Stimulated activated CD8-positive, alpha-beta memory T cell treated with anti-CD3 and anti-CD28 coated beads, Interleukin-15, amount 100 ng/mL, for 24 hours (primary cell): ENCODE results near the gene TSPAN13.
"Not testable (repeated sequence)": the region's sequence is repeated elsewhere in the genome, so short reads cannot be mapped to it uniquely, and the experiment has no call there.

Source experiments
- DNase-seq: peaks from one replicate; pipeline ENCODE4 v3.0.0-alpha.2; 2020; ENCODE audit warnings: low read depth

TSPAN13 gene

DNA sequence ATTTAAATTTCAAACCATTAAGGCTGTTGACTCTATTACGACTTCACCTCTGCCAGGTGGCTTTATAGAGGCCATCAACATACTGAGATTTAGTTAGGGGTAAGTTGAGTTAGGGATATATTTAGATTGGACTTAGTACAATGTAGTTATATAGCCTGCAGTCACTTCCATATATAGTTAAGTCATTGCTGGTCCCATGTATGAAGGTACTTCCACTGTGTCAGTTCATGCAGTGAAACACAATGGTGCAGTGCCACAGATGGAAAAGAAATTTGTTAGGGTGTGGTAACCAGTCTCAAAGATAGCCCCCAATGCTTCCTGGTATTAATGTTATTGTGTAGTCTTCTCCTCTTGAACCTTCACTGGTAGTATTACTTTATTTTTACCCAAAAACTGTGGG lies 12.6 kb upstream of the TSPAN13 start:
- DNase-seq: no peak

DNA sequence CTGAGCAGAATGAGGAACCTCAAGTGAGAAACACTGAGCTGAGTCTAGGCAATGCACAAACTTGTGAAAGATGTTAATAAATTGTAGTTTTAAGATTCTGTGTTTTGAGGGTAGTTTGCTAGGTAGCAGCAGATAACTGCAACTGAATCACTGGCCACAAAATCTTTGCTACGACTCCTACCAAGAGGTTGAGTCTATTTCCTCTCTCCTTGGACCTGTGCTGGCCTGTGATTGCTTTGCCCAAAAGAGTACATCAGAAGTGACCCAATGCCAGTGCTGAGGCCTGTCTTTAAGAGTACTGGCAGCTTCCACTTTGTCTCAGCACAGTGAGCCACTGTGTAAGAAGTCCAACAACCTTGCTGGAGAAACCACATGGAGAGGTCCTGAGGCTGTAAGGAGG lies 11.9 kb upstream of the TSPAN13 start:
- DNase-seq: no peak

DNA sequence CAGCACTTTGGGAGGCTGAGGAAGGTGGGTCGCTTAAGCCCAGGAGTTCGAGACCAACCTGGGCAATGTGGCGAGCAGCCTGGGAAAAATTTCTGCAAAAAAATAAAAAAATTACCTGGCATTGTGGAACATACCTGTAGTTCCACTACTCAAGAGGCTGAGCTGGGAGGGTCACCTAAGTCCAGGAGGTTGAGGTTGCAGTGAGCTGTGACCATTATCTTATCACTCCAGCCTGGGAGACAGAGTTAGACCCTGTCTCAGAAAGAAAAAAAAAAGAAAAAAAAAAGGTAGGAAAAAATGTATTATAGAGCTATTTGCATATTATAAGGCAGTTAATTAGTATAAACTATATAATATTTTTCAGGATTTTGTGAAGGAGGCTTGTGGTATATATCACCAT lies 11.0 kb upstream of the TSPAN13 start:
- DNase-seq: no peak

DNA sequence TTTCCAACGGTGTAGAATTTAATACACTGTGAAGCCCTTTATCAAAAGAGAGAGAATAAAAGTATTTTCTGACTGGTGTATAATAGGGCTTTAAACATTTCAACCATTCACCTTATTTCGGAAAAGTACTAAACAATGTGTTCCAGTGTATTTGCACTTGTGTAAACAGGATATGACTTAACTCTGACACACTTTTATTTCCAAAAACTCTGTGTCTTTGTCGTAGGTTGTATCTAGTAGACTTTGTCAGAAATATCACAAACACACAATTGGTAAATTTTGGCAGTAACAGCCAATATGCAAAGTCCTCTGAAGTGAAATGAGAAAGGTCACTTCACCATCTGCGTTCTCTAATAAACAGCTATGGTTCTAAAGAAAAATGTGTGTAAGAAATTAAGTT lies 10.3 kb upstream of the TSPAN13 start:
- no peak for DNase-seq

DNA sequence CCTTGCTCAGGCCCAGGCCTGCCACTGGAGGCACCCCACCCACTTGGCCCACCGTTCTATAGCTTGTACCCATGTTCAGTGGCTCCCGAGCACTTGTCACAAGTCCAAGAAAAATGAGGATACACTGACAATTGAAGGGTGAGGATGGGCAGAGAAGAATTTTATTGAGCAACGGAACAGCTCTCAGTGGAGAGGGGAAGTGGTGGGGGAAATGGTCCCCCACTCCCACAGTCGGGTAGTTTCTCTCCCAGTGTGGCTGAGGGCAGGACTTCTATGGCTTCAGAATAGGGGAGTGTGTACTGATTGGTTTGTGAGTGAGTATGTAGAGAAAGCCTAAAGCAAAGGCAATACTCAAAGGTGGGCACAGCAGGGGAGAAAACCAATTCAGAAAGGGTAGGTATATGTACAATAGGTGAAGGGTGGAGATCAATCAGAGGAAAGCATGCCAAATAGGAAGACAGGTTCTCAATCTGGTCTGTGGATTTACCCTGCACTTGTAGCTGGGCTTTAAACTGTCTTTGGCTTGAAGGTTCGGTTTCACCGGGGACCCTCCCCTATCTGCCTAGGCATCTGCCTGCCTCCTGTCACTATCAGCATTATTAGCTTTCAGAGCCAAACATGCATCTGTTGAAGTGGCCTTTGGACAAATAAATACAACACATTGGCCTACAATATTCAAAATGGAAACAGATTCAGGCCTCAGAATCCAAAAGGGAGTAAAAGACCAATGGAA lies 8.9 kb upstream of the TSPAN13 start:
- DNase-seq: no peak

DNA sequence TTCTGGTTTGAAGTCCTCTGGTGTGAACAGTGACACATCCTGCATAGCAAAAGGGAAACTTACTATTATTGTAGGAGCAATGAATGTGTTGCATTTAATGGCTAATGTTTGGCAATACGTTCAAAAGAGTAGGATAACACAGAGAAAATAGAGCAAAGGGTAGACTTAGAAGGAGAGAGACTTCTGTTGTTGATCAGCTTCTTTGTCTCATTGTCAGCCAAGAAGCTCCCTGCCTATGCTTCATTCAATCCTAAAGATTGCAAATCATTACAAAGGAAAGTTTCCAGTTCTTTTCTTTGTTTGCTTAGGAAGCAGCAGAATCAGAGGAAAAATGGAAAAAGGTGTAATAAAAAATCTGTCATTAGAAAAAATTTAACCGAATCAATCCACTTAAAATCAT lies 7.9 kb upstream of the TSPAN13 start:
- no peak for DNase-seq

DNA sequence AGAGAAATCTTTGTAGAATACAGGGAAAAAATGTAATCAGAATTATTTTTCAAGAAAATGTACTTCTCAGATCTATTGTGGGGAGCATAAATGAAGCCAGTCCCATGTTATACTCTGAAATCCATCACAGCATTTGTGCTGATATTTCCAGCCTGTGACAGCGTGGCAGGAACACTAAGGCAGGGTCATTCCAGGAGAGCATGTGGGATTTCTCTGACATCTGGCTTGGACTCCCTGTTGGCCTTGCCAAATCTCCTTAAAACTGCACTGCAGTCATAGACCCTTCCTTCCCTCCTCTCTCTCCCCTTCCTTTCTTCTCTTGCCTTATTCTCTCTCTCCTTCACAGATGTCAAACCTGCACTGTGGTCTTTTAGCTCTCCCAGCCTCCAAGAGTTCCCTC lies 6.5 kb upstream of the TSPAN13 start:
- no peak for DNase-seq

DNA sequence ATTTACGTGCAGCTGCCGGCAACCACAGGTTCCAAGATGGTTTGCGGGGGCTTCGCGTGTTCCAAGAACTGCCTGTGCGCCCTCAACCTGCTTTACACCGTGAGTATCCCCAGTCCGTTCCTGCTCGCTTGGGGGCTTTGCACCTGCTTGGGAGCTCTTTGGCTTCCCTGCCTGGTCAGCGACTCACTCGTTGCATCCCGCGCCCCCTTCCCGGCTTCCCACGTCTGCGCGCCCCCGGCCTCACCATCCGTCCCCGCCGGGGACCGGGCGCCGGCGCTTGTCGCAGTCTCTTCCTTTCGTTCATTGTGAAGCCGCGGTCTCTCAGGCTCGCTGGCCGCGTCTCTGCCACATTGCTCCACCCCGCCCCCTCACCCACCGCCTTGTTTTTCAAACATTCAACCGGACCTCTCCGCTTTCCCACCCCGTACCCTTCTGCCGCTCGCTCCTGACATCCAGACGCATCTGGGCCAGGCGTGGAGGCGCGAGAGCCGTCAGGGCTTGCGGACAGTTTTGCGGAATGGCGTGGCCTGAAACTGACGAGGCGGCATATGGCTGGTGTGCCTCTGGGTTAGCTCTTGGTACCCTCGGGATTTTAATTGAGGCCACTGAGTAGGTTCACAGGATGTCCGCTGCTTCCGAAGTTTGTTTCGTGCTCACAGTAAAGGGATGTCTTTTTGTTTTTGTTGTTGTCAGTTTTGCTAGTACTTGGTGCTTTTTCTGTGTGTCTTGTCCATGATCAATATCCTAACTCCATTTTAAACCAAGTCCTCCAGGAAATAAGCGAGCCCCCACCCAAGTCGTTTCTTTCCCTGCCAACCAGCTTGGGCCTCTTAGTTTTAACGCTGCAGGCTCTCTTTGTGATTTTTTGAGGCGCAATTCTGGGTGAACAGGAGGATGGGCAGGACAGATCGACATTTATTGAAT lies 639 bp downstream of the TSPAN13 start:
- DNase-seq: no peak

DNA sequence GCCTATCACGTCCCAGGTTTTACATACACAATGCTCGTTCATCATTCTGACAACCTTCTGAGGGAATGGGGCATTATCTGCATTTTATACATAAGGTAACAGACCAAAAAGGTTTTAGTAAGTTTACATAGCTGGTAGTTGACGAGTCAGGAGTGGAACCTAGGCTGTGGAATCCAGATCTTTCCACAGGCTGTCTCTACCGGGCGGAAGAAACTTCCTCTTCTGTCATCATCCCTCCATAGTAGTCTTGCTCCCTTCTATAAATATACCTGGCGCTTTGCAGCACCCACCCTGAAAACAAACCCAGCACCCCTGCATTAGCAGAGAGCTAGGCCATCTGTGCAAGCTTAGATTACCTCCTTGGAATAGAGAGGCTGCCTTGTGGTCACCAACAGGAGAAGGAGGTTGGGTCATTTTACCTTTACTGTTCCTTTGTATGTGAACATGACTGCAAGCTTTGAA lies 1.3 kb downstream of the TSPAN13 start:
- no peak for DNase-seq

DNA sequence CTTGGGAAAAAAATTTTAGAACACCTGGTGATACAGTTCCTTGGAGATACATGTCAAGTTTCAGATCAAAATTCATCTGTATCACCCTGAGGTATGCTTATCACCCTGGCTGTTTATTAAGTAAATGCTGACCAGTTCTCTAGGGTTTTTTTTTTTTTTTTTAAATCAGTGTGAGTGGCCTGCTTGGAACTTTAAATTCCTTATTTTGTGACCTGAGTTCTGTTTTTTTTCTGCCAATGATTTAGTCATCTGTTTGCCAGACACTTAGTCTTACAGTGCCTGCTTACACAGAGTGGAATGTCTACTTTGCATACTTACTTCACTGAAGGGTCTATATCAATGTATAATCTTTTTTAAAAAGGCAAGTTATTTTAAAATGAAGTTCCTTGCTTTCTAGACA lies 1.8 kb downstream of the TSPAN13 start:
- DNase-seq: no peak

DNA sequence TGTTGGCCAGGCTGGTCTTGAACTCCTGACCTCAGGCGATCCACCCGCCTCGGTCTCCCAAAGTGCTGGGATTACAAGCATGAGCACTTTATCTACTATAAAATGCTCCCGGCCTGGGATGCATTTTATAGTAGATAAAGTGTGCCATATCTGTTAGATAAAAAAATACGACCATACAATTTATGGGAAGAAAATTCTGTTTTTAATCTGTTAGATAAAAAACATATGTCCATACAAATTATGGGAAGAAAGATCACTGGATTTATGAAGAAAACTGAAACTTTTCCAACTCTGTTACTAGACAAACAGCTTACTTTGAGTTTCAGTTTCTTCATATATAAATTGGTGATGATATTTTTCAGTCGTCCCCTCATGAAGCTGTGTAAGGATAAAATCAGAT lies 4.5 kb downstream of the TSPAN13 start:
- DNase-seq: no peak

DNA sequence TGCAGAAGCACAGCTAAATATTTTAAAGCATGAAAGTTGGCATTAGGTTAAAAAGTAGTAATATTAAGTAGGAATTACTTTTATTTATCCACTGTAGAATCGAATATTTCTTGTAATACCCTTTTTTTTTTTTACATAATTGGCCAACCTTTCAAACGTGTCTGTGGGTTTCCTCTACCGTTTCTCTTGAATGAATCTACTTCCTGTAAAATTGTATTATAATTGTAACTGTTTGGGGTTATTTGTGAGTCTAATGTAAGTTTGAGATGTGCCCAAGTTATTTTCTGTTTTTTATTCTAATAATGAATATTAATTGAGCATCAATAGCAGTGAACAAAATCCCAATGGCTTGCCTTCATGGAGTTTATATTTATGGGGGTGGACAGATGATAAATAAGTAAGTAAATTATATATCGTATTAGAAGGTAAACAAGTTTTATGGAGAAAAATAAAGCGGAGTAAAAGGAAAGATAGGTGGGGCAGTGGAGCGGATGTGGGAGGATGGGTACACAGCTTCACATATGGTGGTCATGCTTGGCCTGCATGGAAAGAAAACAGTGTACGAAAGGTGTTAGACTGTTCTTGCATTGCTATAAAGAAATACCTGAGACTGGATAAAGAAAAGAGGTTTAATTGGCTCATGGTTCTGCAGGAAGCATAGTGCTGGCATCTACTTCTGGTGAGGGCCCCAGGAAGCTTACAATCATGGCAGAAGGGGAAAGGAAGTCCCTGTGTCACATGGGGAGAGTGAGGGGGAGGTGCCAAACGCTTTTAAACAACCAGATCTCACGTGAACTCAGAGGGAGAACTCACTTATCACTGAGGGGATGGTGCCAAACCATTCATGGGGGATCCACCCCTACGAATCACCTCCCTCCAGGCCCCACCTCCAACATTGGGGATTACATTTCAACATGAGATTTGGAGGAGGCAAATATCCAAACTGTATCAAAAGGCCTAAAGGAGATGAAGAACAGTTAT lies 5.4 kb downstream of the TSPAN13 start:
- DNase-seq: no peak

DNA sequence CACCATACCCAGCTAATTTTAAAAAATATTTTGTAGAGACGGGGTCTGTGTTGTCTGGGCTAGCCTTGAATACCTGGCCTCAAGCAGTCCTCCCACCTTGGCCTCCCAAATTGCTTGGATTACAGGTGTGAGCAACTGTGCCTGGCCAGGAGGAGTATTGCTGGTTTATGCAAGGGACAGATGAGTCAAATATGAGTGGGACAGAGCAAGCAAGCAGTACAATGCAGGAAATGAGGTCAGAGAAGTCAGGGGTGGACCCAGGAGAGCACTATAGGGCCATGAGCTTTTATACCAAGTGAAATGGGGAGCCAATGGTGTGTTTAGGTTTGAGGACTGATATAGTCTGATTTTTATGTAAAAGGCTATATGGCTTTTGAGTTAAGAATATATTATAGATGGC lies 6.3 kb downstream of the TSPAN13 start:
- no peak for DNase-seq

DNA sequence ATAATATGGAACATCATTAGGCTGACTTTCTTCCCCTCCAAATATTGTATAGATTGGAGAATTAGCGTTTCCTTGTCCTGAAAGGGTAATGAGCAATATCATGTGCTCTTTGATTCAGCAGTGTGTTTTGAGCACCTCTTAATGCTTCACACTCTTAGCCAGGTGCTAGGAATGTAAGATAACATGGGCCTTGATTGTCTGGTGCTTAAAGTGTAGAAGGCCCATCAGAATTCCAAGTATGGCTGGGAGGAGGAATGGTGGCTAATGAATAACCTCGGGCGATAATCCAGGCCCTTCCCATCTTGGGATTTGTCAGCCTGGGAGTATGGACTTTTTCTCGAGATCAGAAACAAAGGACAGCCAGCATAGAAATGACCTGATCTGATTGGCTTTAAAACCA lies 8.6 kb downstream of the TSPAN13 start:
- DNase-seq: no peak

DNA sequence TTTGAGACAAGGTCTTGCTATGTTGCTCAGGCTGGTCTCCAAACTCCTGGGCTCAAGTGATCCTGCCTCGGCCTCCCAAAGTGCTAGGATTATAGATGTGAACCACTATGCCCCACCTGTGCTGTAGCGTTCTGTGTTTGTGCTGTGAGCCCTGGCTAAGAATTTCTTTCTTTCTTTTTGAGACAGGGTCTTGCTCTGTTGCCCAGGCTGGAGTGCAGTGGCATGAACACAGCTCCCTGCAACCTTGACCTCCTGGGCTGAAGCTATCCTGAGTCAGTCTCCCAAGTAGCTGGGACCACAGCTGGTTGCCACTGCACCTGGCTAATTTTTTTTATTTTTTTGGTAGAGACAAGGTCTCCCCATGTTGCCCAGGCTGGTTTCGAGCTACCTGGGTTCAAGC lies 11.4 kb downstream of the TSPAN13 start:
- no peak for DNase-seq

DNA sequence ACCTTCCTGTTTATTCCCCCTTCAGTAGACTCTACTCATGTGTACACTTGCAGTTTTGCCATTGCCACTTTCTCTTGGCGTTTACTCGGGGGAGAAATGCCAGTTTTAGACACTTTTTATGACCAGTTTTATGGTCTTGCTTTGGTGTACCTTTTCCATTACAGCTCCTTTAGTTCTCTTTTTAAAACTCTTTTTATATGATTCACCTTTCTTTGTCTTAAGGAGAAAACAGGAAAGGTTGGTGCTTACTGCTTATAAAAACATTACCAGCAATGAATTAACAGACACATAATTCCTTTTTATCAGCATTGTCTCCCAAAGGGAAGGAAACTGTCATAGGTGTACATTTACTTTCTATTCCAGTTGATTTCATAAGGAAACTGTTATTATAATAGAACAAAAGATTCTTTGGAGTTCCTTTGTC lies 11.9 kb downstream of the TSPAN13 start:
- no peak for DNase-seq

DNA sequence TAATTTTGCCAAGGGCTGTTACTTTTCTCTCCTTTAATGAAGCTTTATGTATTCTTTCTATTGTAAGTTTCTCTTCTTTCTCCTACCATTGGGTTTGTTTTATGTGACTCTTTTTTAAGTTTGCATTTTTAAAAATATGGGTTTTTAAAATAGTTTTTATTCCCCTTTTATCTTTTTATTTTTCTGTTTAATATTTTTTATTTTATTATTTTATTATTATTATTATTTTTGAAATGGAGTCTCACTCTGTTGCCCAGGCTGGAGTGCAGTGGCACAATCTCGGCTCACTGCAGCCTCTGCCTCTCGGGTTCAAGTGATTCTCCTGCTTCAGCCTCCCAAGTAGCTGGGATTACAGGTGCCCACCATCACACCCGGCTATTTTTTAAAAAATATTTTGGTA lies 16.4 kb downstream of the TSPAN13 start:
- DNase-seq: not testable (repeated sequence)

DNA sequence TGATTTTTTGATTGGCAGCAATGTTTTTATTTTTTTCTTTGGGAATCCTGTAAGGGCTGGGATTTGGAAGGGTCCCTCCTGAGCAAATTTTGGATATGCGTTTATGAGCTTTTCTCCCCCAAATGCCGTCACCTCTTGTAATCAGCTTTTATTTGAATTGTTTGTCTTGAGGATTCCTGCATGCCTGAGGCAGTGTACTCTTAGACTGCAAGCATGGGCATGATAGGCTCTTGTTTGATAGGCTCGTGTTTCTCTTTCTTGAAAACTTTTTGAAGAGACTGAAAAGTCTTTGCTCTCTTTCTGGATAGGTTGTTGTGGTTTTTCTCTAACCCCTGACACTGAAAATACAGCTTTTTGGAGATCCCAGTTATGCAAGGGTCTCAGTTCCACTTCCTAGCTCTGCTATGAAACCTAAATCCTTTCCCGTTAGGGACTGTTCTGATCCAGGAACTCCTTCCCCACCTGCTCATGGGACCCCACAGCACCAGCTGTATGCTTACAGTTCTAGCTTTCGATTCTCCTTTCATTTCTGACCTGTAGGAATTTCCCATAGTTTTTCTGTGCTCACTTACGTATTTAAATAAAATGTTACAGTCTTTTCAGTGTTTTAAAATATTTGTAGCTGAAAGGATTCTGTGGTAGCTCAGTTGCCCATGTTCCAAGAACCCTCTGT lies 17.2 kb downstream of the TSPAN13 start:
- no peak for DNase-seq

DNA sequence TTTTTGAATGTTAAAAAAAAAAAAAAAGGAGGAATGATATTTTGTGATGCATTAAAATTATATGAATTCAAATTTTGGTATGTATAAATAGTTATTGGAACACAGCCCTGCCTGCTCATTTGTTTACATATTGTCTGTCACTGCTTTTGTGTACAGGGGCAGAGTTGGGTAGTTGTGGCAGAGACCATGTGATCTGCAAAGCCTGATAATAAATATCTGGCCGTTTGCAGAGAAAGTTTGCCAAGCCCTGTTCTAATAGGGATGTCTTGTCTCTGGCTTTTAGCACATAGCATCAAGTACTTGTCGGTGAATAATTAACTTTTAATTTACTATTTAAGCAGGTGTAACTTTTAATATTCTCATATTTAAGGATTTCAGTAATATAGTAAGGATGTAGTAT lies 19.8 kb downstream of the TSPAN13 start:
- DNase-seq: no peak

DNA sequence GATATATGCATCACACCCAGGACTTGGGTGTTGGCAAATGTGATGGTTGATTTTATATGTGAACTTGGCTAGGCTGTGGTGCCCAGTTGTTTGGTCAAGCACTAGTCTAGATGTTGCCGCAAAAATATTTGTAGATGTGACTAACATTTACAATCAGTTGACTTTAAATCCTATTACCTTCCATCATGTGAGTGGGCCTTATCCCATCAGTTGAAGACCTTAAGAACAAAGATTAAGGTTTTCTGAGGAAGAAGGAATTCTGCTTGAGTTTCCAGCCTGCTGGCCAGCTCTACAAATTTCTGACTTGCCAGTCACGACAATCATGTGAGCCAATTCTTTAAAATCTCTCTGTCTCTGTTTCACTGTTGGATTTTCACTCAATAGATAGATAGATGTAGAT lies 20.3 kb downstream of the TSPAN13 start:
- no peak for DNase-seq

DNA sequence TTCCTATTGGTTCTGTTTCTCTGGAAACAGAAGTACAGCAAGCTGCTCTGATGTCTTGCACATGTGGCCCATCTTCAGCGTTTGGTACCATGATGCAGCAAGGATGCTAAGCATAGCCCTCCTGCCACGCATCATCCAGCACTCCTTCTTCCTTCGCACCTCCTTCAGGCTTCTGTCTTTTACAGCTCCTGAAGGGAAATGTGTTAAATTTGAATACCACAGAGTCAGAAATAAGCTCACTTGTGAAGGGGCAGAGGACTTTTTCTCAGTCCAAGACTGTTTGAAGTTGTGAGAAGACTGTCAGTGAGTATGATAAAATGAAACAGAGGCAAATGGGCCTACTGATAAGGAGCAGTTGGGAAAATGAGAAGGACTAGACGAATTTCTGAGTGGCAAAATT lies 20.7 kb downstream of the TSPAN13 start:
- DNase-seq: no peak

DNA sequence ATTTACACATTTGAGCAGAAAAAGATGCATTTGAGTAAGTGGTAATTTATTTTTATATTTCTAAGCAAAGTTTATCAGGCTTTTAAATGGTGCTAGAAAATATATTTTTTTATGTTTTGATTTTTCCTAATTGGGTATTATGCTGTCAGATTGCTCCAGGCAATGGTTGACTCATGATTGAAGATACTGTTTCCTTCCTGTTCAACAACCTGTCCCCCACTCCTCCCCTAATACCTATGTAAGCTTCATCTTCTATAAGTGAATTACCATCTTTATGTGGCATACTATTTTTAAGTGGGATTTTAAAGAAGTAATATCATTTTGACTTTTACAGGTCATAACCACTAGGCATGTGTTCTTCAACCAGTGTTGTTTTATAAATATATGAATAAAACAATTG lies 21.4 kb downstream of the TSPAN13 start:
- DNase-seq: no peak
